Cardiac fibroblast (primary cell): ENCODE measurements around the gene TSR1.

Experiments
- DNase-seq, 2 donors: peaks; one replicate each; pipeline versions ENCODE4 v3.0.0 to v3.0.0-alpha.2; 2010; ENCODE audit warnings: low read depth in 2 of 2
- H3K4me3 ChIP-seq, 2 donors: replicated peaks in 1 of 2; 1 replicate in 1 of 2; 2 replicates in 1 of 2; pipeline ENCODE4 v1.5.1; 2011; ENCODE audit warnings: low read depth in 2 of 2, low read length in 2 of 2, mild to moderate bottlenecking in 2 of 2, moderate library complexity in 1 of 2
- TF ChIP-seq, protein P1 (sequence below): IDR thresholded peaks from one replicate; pipeline ENCODE4 v1.5.1; 2011; ENCODE audit warnings: low read depth, mild to moderate bottlenecking, low read length, inconsistent platforms

The TSR1 gene

DNA sequence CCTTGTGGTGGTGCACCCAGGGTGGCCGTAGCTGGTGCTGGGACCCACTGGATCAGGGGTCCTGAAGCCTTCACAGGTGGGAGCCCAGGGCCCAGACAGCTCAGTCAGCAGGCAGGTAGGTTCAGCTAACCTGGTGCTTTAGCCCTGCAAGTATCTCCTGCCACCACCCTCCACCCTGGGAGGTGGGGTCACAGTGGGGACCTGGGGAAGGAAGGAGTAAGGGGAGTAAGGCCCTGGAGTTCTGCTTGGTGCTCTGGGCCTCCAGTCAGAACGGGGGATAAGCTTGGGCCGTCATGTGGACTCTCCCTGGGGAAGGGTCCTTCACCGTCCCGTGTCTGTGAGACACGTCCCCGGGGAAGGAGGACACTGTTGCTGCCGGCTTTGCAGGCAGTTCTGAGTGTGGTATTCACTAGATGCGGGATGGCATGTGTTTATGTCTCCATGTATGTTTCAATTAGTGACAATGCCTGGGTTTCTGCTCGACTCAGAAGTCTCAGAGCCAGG lies 21.7 kb upstream of the TSR1 start:
- TF ChIP-seq, protein P1, sequence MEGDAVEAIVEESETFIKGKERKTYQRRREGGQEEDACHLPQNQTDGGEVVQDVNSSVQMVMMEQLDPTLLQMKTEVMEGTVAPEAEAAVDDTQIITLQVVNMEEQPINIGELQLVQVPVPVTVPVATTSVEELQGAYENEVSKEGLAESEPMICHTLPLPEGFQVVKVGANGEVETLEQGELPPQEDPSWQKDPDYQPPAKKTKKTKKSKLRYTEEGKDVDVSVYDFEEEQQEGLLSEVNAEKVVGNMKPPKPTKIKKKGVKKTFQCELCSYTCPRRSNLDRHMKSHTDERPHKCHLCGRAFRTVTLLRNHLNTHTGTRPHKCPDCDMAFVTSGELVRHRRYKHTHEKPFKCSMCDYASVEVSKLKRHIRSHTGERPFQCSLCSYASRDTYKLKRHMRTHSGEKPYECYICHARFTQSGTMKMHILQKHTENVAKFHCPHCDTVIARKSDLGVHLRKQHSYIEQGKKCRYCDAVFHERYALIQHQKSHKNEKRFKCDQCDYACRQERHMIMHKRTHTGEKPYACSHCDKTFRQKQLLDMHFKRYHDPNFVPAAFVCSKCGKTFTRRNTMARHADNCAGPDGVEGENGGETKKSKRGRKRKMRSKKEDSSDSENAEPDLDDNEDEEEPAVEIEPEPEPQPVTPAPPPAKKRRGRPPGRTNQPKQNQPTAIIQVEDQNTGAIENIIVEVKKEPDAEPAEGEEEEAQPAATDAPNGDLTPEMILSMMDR = no peak
- no peak for DNase-seq
- no peak overlapping the region for H3K4me3 ChIP-seq

DNA sequence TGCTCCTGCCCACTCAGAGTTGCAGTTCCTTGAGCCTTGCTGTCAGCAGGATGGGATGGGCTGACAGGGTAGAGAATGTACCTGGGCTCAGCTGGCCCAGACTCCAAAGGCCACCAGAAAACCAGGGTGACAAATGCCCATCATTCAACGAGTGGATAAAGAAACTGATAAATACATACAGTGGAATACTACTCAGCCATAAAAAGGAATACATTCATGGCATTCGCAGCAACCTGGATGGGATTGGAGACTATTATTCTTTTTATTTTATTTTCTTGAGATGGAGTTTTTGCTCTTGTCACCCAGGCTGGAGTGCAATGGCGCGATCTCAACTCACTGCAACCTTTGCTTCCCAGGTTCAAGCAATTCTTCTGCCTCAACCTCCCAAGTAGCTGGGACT lies 21.0 kb upstream of the TSR1 start:
- DNase-seq = no peak
- H3K4me3 ChIP-seq = no peak overlapping the region
- TF ChIP-seq, protein P1 = no peak

DNA sequence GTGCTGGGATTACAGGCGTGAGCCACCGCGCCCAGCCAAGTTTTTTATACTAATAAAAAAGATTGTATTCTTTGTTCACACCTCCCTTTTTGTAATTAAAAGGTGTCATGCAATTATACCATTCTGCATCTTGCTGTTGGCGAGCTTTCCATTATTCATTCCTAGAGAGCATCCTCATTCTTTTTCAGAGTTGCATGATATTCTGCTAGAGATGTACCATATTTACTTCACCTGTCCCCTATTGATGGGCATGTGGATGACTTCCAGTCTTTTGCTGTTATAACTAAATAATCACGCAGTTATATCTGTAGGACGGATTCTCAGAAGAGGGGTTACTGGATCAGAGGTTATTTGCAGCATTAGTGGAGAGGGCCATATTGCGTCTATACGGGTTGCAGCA lies 18.1 kb upstream of the TSR1 start:
- DNase-seq = no peak
- H3K4me3 ChIP-seq = no peak overlapping the region
- TF ChIP-seq, protein P1 = no peak

DNA sequence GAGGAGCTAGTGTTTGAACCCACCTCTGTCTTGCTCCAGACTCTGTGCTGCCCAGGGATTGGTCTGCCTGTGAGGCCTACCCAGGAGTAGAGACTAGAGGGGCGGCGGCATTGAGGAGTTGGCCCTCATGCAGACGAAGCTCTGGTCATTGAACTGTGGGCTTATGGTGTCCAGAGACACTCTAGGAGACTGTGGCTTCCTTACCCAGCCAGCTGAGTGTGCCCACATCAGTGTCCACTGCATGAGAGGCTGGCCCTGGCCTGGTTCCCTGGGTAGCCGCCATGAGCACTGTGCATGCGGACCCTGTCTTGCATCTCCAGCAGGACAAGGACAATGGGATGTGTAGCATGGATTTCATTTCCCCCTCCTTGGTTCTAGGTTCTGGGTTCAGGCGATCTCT lies 15.0 kb upstream of the TSR1 start:
- TF ChIP-seq, protein P1 = no peak
- H3K4me3 ChIP-seq = no peak overlapping the region
- no peak for DNase-seq

DNA sequence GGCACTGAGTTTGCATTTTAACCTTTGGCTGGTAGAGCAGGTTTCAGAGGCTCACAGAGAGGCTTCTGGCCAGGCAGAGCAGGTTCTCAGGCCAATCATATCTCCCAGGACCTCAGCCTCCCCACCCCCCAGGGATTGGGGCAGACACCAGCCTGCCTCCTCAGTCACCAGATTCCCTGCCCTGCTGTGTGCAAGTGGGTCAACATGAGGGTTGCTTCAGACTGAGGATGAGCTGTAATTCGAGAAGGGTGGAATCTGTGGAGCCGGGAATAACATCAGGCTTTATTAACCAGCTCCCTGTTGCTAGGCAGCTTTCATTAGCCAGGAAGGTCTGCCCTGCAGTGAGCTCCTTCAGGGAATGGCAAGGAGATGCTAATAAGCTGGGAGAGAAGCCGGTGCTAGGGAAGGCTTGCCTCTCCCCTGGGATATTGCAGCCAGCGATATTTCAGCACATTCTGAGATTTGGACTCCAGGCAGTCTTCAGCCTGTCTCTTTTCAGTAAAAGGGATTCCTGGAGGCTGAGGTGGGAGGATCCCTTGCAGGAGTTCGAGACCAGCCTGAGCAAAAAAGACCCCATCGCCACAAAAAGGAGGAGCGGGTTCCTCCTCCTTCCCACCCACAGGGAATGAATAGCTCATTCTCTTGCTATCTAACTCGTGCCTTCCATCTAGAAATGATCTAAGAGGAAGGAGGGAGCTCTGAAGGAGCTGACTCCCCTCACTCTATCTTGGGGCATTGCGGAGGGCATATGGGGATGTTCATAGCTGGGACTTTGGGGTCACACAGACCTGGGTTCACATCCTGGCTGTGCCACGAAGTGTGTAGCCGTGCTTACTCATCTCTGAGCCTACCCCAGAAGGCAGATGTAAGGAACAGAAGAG lies 11.8 kb upstream of the TSR1 start:
- TF ChIP-seq, protein P1 = no peak
- DNase-seq = peak; percentile 47 to 75
- H3K4me3 ChIP-seq = no peak overlapping the region

DNA sequence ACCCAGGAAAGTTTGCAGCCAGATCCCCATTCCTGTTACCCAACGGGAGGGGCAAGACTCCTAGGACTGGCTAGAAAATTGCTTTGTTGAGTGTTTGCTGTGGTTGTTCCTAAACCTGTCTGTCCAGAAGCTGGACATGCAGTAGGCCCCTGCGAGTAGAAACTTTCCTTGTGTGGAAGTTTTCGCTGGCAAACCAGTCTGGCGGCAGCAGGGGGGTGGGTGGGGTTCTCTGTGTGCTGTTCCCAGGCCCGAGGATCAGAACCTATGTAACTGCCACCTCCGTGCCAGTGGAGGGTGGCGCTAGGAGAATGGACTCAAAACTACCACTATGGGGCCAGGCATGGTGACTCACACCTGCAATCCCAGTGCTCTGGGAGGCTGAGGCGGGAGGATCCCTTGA lies 10.2 kb upstream of the TSR1 start:
- TF ChIP-seq, protein P1 = no peak
- H3K4me3 ChIP-seq = no peak overlapping the region
- no peak for DNase-seq

DNA sequence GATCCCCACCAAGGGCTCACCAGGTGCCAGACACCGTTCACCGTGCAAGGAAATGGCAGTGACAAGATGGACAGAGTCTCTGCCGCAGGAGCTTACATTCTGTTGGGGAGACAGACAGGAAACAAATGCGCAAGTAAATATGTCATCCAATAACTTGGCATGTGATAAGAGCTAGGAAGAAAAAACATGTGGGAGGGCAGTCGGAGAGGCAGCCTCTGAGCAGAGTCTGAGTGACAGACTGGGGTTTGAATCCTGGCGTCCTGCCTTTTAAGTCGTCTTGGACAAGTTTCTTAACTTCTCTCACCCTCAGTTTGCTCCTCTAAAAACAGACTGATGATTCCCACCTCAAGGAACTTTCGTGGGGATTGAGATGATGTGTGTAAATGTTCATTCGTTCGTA lies 8.3 kb upstream of the TSR1 start:
- H3K4me3 ChIP-seq = no peak overlapping the region
- peak in 1 of 2 donors; percentile 74 for DNase-seq
- TF ChIP-seq, protein P1 = no peak
